Thyroid gland (tissue), 4 donors: ENCODE results near the gene KCNJ15. TPM values are rescaled to one million over a fixed set of nuclear protein-coding genes. Genes with fewer than 3 reads are reported as not detected.
A peak's percentile ranks its signal among the peaks of the same experiment; 100 is the strongest.

Experiments used
- DNase-seq, 2 donors: peaks; one replicate each; pipeline ENCODE4 v3.0.0-alpha.2; 2019
- H3K27ac ChIP-seq, 3 donors: fragments of 200-600 bp; sonication (generic); 1 replicate in 2 of 3; 2 replicates in 1 of 3; pipeline ENCODE4 v1.5.1; 2016 to 2019; ENCODE audit warnings: mild to moderate bottlenecking in 1 of 3, moderate library complexity in 1 of 3
- H3K27me3 ChIP-seq: fragments of 200-600 bp; sonication (generic); one replicate; pipeline ENCODE4 v1.5.1; 2019
- H3K36me3 ChIP-seq, 2 donors: fragments of 200-600 bp; sonication (generic); one replicate each; pipeline ENCODE4 v1.5.1; 2016 to 2019
- H3K4me1 ChIP-seq, 2 donors: fragments of 200-600 bp; sonication (generic); one replicate each; pipeline ENCODE4 v1.5.1; 2017 to 2019
- H3K4me3 ChIP-seq, 3 donors: fragments of 200-600 bp; sonication (generic); replicated peaks in 1 of 3; 1 replicate in 2 of 3; 2 replicates in 1 of 3; pipeline ENCODE4 v1.5.1; 2016; ENCODE audit warnings: mild to moderate bottlenecking in 1 of 3
- H3K9me3 ChIP-seq: fragments of 200-600 bp; sonication (generic); one replicate; pipeline ENCODE4 v1.5.1; 2017
- POLR2A ChIP-seq, 2 donors: fragments of 450-650 bp; IDR thresholded peaks; one replicate each; pipeline ENCODE4 v1.6.1; 2017; ENCODE audit warnings: antibody characterized with exemption in 2 of 2, mild to moderate bottlenecking in 2 of 2, moderate library complexity in 1 of 2
- WGBS, 2 donors: methylation state at CpG; one replicate each; pipeline ENCODE4 v1.1.5; 2017; 5-methylcytosine and 5-hydroxymethylcytosine counted together
- intact Hi-C: fragments of 100-400 bp; cut with DNase I; formaldehyde crosslinking; loops from one replicate; pipeline ENCODE4 v1.15.1; 2023
- total RNA-seq, 4 donors: library from RNA; depleted of rRNA; stranded (reverse); fragments of >200 nt; gene quantifications; one replicate each; pipeline ENCODE4 v1.2.3, GENCODE V29; 2016
- TF ChIP-seq, protein P1 (sequence below), 6 experiments: fragments of 200-600 bp in 3 of 6; fragments of 450-650 bp in 3 of 6; sonication (generic) in 3 of 6; IDR thresholded peaks; one replicate each; pipeline ENCODE4 v1.5.1; 2016 to 2019; ENCODE audit warnings: antibody characterized with exemption in 6 of 6, mild to moderate bottlenecking in 2 of 6, inconsistent platforms in 1 of 6, moderate library complexity in 1 of 6

Gene KCNJ15
- total RNA-seq, 4 donors from 2014 or later = 29.2 to 71.2 (median 59.5) TPM

DNA sequence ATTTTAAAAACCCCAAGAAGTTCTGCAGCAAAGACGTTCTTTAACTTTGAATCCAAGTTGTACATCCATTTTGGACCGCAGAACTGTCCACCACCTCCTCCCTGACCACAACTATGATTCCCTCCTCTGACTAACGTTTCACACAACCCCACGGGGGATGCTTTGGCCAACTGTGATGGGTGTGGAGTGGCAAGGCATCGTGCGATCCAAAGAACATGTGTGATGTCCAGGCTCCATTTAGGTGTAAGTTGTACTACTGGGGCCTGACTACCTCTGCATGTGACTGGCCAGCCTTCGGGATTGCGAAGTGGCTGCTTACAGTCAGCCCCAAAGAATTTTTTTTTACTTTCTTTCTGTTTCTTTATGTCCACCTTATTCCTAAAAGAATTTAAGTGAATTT lies 6.7 kb downstream of the KCNJ15 start:
- Histone ChIP-seq H3K36me3 (no peaks in the 10 kb centered on the region), H3K4me3 (no peak overlapping the region), H3K9me3 (no peaks in the 10 kb centered on the region), H3K27me3 (no peaks in the 10 kb centered on the region), H3K4me1 (peaks cover 7 to 12% of the 10 kb centered on the region in 2 donors), H3K27ac (no peak overlapping the region)
- 86 to 89% methylated on average over 8 of the region's 8 CpGs for whole genome bisulfite sequencing, 2 donors
- no peak for DNase-seq
- intact Hi-C loops = no loop called here
- TF ChIP-seq, protein P1, sequence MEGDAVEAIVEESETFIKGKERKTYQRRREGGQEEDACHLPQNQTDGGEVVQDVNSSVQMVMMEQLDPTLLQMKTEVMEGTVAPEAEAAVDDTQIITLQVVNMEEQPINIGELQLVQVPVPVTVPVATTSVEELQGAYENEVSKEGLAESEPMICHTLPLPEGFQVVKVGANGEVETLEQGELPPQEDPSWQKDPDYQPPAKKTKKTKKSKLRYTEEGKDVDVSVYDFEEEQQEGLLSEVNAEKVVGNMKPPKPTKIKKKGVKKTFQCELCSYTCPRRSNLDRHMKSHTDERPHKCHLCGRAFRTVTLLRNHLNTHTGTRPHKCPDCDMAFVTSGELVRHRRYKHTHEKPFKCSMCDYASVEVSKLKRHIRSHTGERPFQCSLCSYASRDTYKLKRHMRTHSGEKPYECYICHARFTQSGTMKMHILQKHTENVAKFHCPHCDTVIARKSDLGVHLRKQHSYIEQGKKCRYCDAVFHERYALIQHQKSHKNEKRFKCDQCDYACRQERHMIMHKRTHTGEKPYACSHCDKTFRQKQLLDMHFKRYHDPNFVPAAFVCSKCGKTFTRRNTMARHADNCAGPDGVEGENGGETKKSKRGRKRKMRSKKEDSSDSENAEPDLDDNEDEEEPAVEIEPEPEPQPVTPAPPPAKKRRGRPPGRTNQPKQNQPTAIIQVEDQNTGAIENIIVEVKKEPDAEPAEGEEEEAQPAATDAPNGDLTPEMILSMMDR (IDR thresholded peaks at IDR 0.05) = no peak
- no peak for TF ChIP-seq POLR2A (IDR thresholded peaks at IDR 0.05)

- DNase-seq = no peak
- no peaks in the 10 kb centered on the region for H3K9me3 ChIP-seq
- WGBS, 2 donors = 91 to 96% methylated on average over 3 of the region's 3 CpGs
- H3K4me3 ChIP-seq = no peak overlapping the region
- TF ChIP-seq POLR2A (IDR thresholded peaks at IDR 0.05) = no peak
- TF ChIP-seq, protein P1 (IDR thresholded peaks at IDR 0.05) = no peak
- H3K4me1 ChIP-seq = peaks cover 17 to 23% of the 10 kb centered on the region in 2 donors
- H3K27ac ChIP-seq = no peak overlapping the region
- intact Hi-C loops = no loop called here
- H3K36me3 ChIP-seq = no peaks in the 10 kb centered on the region
- H3K27me3 ChIP-seq = no peaks in the 10 kb centered on the region
These were observed 7.8 kb downstream of the KCNJ15 start for GRCh38 chr21:38264571-38264970.

- DNase-seq = no peak
- WGBS, 2 donors = 95 to 97% methylated on average over 1 of the region's 1 CpG
- Histone ChIP-seq H3K36me3 (no peaks in the 10 kb centered on the region), H3K27me3 (no peaks in the 10 kb centered on the region), H3K27ac (no peak overlapping the region), H3K4me1 (peaks cover 23 to 28% of the 10 kb centered on the region in 2 donors), H3K9me3 (no peaks in the 10 kb centered on the region), H3K4me3 (no peak overlapping the region)
- TF ChIP-seq, protein P1 (IDR thresholded peaks at IDR 0.05) = no peak
- no peak for TF ChIP-seq POLR2A (IDR thresholded peaks at IDR 0.05)
- intact Hi-C loops = no loop called here
These were observed 8.4 kb downstream of the KCNJ15 start for GRCh38 chr21:38265166-38265565.

DNA sequence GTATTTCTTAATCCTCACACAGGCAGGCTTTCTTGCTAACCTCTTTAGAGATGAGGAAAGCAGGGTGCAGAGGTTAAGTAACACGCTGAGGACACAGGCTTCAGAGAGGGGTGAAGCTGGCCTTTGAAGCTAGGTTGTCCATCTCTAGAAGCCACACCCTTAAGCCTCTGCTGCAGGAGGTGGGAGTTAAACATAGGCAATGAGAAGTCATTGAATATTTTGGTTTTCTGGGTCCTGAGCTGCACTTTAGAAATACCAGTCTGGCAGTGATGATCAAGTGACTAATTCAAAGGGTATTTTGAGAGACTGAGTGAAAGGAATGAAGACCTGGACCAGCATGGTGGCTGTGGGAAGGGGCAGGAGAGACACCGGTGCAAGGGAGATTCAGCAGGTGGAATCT lies 9.9 kb downstream of the KCNJ15 start:
- WGBS, 2 donors = 90 to 100% methylated on average over 2 of the region's 2 CpGs
- Histone ChIP-seq H3K4me1 (peaks cover 39 to 44% of the 10 kb centered on the region in 2 donors), H3K36me3 (no peaks in the 10 kb centered on the region), H3K27ac (no peak overlapping the region), H3K4me3 (no peak overlapping the region), H3K9me3 (no peaks in the 10 kb centered on the region), H3K27me3 (no peaks in the 10 kb centered on the region)
- no peak for DNase-seq
- intact Hi-C loops = no loop called here
- TF ChIP-seq, protein P1 (IDR thresholded peaks at IDR 0.05) = no peak
- no peak for TF ChIP-seq POLR2A (IDR thresholded peaks at IDR 0.05)

GRCh38 chr21:38267136-38267755 lies 10.5 kb downstream of the KCNJ15 start:
- no peaks in the 10 kb centered on the region for H3K27me3 ChIP-seq

More at GRCh38 chr21:38267136-38267755, 10.5 kb downstream of the KCNJ15 start:
- WGBS, 2 donors = 94 to 95% methylated on average over 3 of the region's 3 CpGs
- Histone ChIP-seq H3K4me3 (no peak overlapping the region), H3K27ac (peak overlapping the region in 2 of 3 donors; percentile 86 to 92), H3K4me1 (peaks cover 39 to 44% of the 10 kb centered on the region in 2 donors), H3K9me3 (no peaks in the 10 kb centered on the region), H3K36me3 (no peaks in the 10 kb centered on the region)
- DNase-seq = no peak
- intact Hi-C loops = no loop called here
- TF ChIP-seq POLR2A (IDR thresholded peaks at IDR 0.05) = no peak
- TF ChIP-seq, protein P1 (IDR thresholded peaks at IDR 0.05) = no peak
